ENCODE measurements around the gene GLIS1. TPM values are rescaled to one million over a fixed set of nuclear protein-coding genes. Genes with fewer than 3 reads are reported as not detected.

Gene GLIS1
- total RNA-seq, 1 experiment from 2014 or later: 0.28 TPM

DNA sequence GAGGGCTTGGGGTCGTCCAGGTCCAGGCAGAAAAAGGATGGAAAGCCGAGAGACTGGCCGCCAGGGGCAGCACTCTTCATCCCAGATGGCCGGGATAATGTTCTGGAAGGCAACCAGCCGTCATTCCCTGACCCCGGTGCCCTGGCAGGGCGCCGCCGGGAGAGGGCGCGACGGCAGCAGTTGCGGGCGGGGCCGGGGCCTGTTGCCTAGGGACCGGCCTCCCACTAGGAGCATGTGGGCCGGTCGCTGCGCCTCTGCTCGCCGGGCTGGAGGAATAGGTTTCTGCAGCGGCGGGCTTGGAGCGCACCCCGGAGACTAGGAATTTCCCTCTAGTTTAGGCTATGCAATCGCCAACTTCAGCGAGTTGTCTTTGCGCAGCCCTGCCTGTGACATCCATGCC is 268.8 kb downstream of the GLIS1 start:
- Histone ChIP-seq H3K9me3 (ENCODE audit: control insufficient read depth, low read depth, low read length) (no peaks in the 10 kb centered on the region), H3K27ac (ENCODE audit: insufficient read length, low read depth, low read length) (no peak overlapping the region), H2BK5ac (ENCODE audit: insufficient read length, low read length) (no peak overlapping the region), H3T11ph (ENCODE audit: low read length) (no peak overlapping the region), H4K20me1 (ENCODE audit: control insufficient read depth, insufficient read depth, insufficient read length) (no peaks in the 10 kb centered on the region), H2AK5ac (ENCODE audit: insufficient read length, low read length) (no peak overlapping the region), H2AFZ (ENCODE audit: low read length) (no peak overlapping the region), H2BK20ac (ENCODE audit: low read depth, low read length, poor library complexity, severe bottlenecking) (no peak overlapping the region), H4K91ac (ENCODE audit: insufficient read length, low read depth, low read length) (no peak overlapping the region), H3K18ac (ENCODE audit: insufficient read length, low read depth, low read length) (no peak overlapping the region), H3K27me3 (ENCODE audit: insufficient read depth, low read length) (no peaks in the 10 kb centered on the region; the same call in 1 of the 2 replicates), H2BK15ac (ENCODE audit: low read depth, low read length) (no peak overlapping the region), H3K79me1 (ENCODE audit: insufficient read depth, low read depth, low read length, poor library complexity, severe bottlenecking) (no peaks in the 10 kb centered on the region), H3K4me1 (ENCODE audit: insufficient read depth, low read length) (peaks cover 2% of the 10 kb centered on the region; the same call in 1 of the 2 replicates), H2BK120ac (ENCODE audit: low read depth, low read length, poor library complexity, severe bottlenecking) (no peak overlapping the region), H3K4ac (ENCODE audit: low read depth, low read length) (no peak overlapping the region), H3K4me2 (ENCODE audit: insufficient read depth, insufficient read length, low read length) (no peak overlapping the region), H4K5ac (ENCODE audit: insufficient read length, low read depth, low read length) (no peak overlapping the region), H3K79me2 (ENCODE audit: insufficient read depth, low read length) (no peaks in the 10 kb centered on the region), H4K8ac (replicated peaks; ENCODE audit: insufficient read length, low read depth, low read length) (no peak overlapping the region), H3K9ac (ENCODE audit: extremely low read depth, insufficient read length, low read length) (no peak overlapping the region), H3K23me2 (ENCODE audit: insufficient read length, low read depth, low read length, poor library complexity, severe bottlenecking) (no peaks in the 10 kb centered on the region), H3K23ac (ENCODE audit: insufficient read length, low read depth, low read length) (no peak overlapping the region), H2BK12ac (ENCODE audit: insufficient read length, low read depth, low read length) (no peak overlapping the region), H3K14ac (ENCODE audit: insufficient read depth, low read length) (no peak overlapping the region), H3K56ac (ENCODE audit: insufficient read length, low read depth, low read length) (no peak overlapping the region)
- H3K4me3 Mint-ChIP-seq: peak overlapping the region; percentile 10 to 49; a peak in 1 of 5 replicates
- peaks cover 0 to 4% (median 0%) of the 10 kb centered on the region in 3 experiments; a peak in 1 of 7 replicates for H3K36me3 Mint-ChIP-seq (ENCODE audit: insufficient read depth in 1 of 3, low read depth in 3 of 3)
- peaks cover 3 to 6% of the 10 kb centered on the region in 2 experiments; a peak in 2 of 5 replicates for H3K9me3 Mint-ChIP-seq
- H3K4me1 Mint-ChIP-seq: peaks cover 8 to 16% of the 10 kb centered on the region in 2 experiments
- peak; percentile 98 for DNase-seq
- no peak overlapping the region for H3K27ac Mint-ChIP-seq
- TF ChIP-seq, protein P1, sequence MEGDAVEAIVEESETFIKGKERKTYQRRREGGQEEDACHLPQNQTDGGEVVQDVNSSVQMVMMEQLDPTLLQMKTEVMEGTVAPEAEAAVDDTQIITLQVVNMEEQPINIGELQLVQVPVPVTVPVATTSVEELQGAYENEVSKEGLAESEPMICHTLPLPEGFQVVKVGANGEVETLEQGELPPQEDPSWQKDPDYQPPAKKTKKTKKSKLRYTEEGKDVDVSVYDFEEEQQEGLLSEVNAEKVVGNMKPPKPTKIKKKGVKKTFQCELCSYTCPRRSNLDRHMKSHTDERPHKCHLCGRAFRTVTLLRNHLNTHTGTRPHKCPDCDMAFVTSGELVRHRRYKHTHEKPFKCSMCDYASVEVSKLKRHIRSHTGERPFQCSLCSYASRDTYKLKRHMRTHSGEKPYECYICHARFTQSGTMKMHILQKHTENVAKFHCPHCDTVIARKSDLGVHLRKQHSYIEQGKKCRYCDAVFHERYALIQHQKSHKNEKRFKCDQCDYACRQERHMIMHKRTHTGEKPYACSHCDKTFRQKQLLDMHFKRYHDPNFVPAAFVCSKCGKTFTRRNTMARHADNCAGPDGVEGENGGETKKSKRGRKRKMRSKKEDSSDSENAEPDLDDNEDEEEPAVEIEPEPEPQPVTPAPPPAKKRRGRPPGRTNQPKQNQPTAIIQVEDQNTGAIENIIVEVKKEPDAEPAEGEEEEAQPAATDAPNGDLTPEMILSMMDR (conservative IDR thresholded peaks at IDR 0.05): peak; percentile 100
- H3K27me3 Mint-ChIP-seq (ENCODE audit: low read depth): peaks cover 18% of the 10 kb centered on the region
- no CpG with 5 or more reads among the region's 28 CpGs for WGBS (ENCODE audit: extremely low coverage, insufficient read length, low lambda C conversion rate)
